ENCODE data around the gene ETNK2. TPM values are rescaled to one million over a fixed set of nuclear protein-coding genes. Genes with fewer than 3 reads are reported as not detected.

Gene ETNK2
- total RNA-seq, 4 donors from 2014 or later, result 2.3 to 23.9 (median 13.9) TPM

- H3K27ac ChIP-seq, result no peak overlapping the region
- intact Hi-C loops (cut with DNase I; ENCODE audit: low total_unique reads), result no loop called here
- peaks cover 0 to 3% of the 10 kb centered on the region in 2 donors for H3K9me3 ChIP-seq
- H3K36me3 ChIP-seq, result no peaks in the 10 kb centered on the region
- TF ChIP-seq POLR2A (IDR thresholded peaks at IDR 0.05), result no peak
- TF ChIP-seq CTCF (IDR thresholded peaks at IDR 0.05), result no peak
- H3K4me1 ChIP-seq, result no peaks in the 10 kb centered on the region
- no peak overlapping the region for H3K4me3 ChIP-seq
- no peaks in the 10 kb centered on the region for H3K27me3 ChIP-seq
- DNase-seq, result no peak
These were observed 23.1 kb upstream of the ETNK2 start for GRCh38 chr1:204174958-204175357.

GRCh38 chr1:204172404-204173029 lies 20.7 kb upstream of the ETNK2 start:
- Histone ChIP-seq H3K36me3 (no peaks in the 10 kb centered on the region), H3K4me1 (no peaks in the 10 kb centered on the region)
- no peak for DNase-seq

GRCh38 chr1:204171751-204172178 lies 19.9 kb upstream of the ETNK2 start:
- intact Hi-C loops (cut with DNase I; ENCODE audit: low total_unique reads), result no loop called here
- H3K4me3 ChIP-seq, result no peak overlapping the region
- peaks cover 0 to 5% of the 10 kb centered on the region in 2 donors for H3K9me3 ChIP-seq
- H3K27ac ChIP-seq, result no peak overlapping the region
- no peaks in the 10 kb centered on the region for H3K4me1 ChIP-seq
- no peak for TF ChIP-seq CTCF (IDR thresholded peaks at IDR 0.05)
- TF ChIP-seq POLR2A (IDR thresholded peaks at IDR 0.05), result no peak
- DNase-seq, result no peak
- no peaks in the 10 kb centered on the region for H3K27me3 ChIP-seq
- no peaks in the 10 kb centered on the region for H3K36me3 ChIP-seq

More at GRCh38 chr1:204172404-204173029, 20.7 kb upstream of the ETNK2 start:
- Histone ChIP-seq H3K27ac (no peak overlapping the region), H3K27me3 (no peaks in the 10 kb centered on the region), H3K9me3 (peaks cover 0 to 5% of the 10 kb centered on the region in 2 donors), H3K4me3 (no peak overlapping the region)
- TF ChIP-seq CTCF (IDR thresholded peaks at IDR 0.05), result no peak
- TF ChIP-seq POLR2A (IDR thresholded peaks at IDR 0.05), result no peak
- intact Hi-C loops (cut with DNase I; ENCODE audit: low total_unique reads), result no loop called here

- H3K27ac ChIP-seq, result no peak overlapping the region
- no peak for DNase-seq
- no peaks in the 10 kb centered on the region for H3K36me3 ChIP-seq
- no peaks in the 10 kb centered on the region for H3K27me3 ChIP-seq
- H3K4me3 ChIP-seq, result no peak overlapping the region
- intact Hi-C loops (cut with DNase I; ENCODE audit: low total_unique reads), result no loop called here
- TF ChIP-seq CTCF (IDR thresholded peaks at IDR 0.05) (no peak), POLR2A (IDR thresholded peaks at IDR 0.05) (no peak)
- H3K9me3 ChIP-seq, result peaks cover 0 to 5% of the 10 kb centered on the region in 2 donors
- no peaks in the 10 kb centered on the region for H3K4me1 ChIP-seq
These were observed 18.8 kb upstream of the ETNK2 start for GRCh38 chr1:204170494-204171155.

GRCh38 chr1:204169858-204170257 lies 18.0 kb upstream of the ETNK2 start:
- no peaks in the 10 kb centered on the region for H3K27me3 ChIP-seq
- no peak for DNase-seq
- H3K36me3 ChIP-seq, result no peaks in the 10 kb centered on the region
- H3K9me3 ChIP-seq, result peaks cover 0 to 5% of the 10 kb centered on the region in 2 donors
- no peaks in the 10 kb centered on the region for H3K4me1 ChIP-seq
- TF ChIP-seq CTCF (IDR thresholded peaks at IDR 0.05), result no peak
- intact Hi-C loops (cut with DNase I; ENCODE audit: low total_unique reads), result no loop called here
- no peak overlapping the region for H3K4me3 ChIP-seq
- H3K27ac ChIP-seq, result no peak overlapping the region

Data from uterus (tissue), 4 donors.